GM21360 (cell line): ENCODE results near the gene CNTN1.

Source experiments
- ATAC-seq: cut with Tn5 transposase; IDR thresholded peaks from one replicate; pipeline ENCODE4 v1.9.1; 2021; ENCODE audit warnings: mild to moderate bottlenecking, moderate library complexity; ENCODE audit not compliant: unreplicated experiment

Gene CNTN1

GRCh38 chr12:40691913-40692764 is at the start of gene CNTN1:
CNTN1 (plus strand) TSS chr12:40692439.
- no peak for ATAC-seq

- ATAC-seq = no peak
Measured at GRCh38 chr12:40643506-40643905, 48.7 kb upstream of the CNTN1 start.

- no peak for ATAC-seq
Measured at GRCh38 chr12:40643976-40644375, 48.3 kb upstream of the CNTN1 start.

- no peak for ATAC-seq
Measured at GRCh38 chr12:40644708-40645107, 47.5 kb upstream of the CNTN1 start.

GRCh38 chr12:40645361-40645760 is 46.9 kb upstream of the CNTN1 start:
- no peak for ATAC-seq

GRCh38 chr12:40646456-40646855 is 45.8 kb upstream of the CNTN1 start:
- ATAC-seq = no peak

- ATAC-seq = no peak
Measured at GRCh38 chr12:40646911-40647310, 45.3 kb upstream of the CNTN1 start.

- ATAC-seq = no peak
Measured at GRCh38 chr12:40647651-40648050, 44.6 kb upstream of the CNTN1 start.

- no peak for ATAC-seq
Measured at GRCh38 chr12:40648519-40648918, 43.7 kb upstream of the CNTN1 start.

- ATAC-seq = no peak
Measured at GRCh38 chr12:40650038-40650704, 42.1 kb upstream of the CNTN1 start.

GRCh38 chr12:40655451-40655850 is 36.8 kb upstream of the CNTN1 start:
- no peak for ATAC-seq

GRCh38 chr12:40662366-40662765 is 29.9 kb upstream of the CNTN1 start:
- ATAC-seq = no peak

GRCh38 chr12:40663781-40664180 is 28.5 kb upstream of the CNTN1 start:
- no peak for ATAC-seq

- no peak for ATAC-seq
Measured at GRCh38 chr12:40668099-40668529, 24.1 kb upstream of the CNTN1 start.

GRCh38 chr12:40672741-40673271 is 19.4 kb upstream of the CNTN1 start:
- ATAC-seq = no peak

GRCh38 chr12:40681148-40681547 is 11.1 kb upstream of the CNTN1 start:
- no peak for ATAC-seq

- ATAC-seq = no peak
Measured at GRCh38 chr12:40684986-40685385, 7.3 kb upstream of the CNTN1 start.

- no peak for ATAC-seq
Measured at GRCh38 chr12:40688085-40688725, 4.0 kb upstream of the CNTN1 start.

- no peak for ATAC-seq
Measured at GRCh38 chr12:40689576-40689975, 2.7 kb upstream of the CNTN1 start.

GRCh38 chr12:40692765-40693206 is 547 bp downstream of the CNTN1 start:
- ATAC-seq = no peak

GRCh38 chr12:40693207-40693821 is 1.1 kb downstream of the CNTN1 start:
- ATAC-seq = no peak
